Neural crest cell (in vitro differentiated cells): ENCODE measurements around the gene KRI1. TPM values are rescaled to one million over a fixed set of nuclear protein-coding genes. Genes with fewer than 3 reads are reported as not detected.

Experiments used
- DNase-seq: peaks from one replicate; pipeline ENCODE4 v3.0.0; 2021; ENCODE audit warnings: low read depth, mixed read lengths, low spot score
- H3K27ac Mint-ChIP-seq: one replicate; pipeline ENCODE4 v1.8.0; 2021; ENCODE audit warnings: mild to moderate bottlenecking, mixed read lengths; ENCODE audit not compliant: unreplicated experiment
- H3K27me3 Mint-ChIP-seq: 2 replicates; pipeline ENCODE4 v1.8.0; 2021; ENCODE audit warnings: low read depth, mild to moderate bottlenecking, mixed read lengths
- H3K36me3 Mint-ChIP-seq: 2 replicates; pipeline ENCODE4 v1.8.0; 2021; ENCODE audit warnings: low read depth, mild to moderate bottlenecking, mixed read lengths
- H3K4me1 Mint-ChIP-seq: 2 replicates; pipeline ENCODE4 v1.8.0; 2021; ENCODE audit warnings: mixed read lengths
- H3K4me3 Mint-ChIP-seq: one replicate; pipeline ENCODE4 v1.8.0; 2021; ENCODE audit warnings: mild to moderate bottlenecking, mixed read lengths
- H3K9me3 Mint-ChIP-seq: 2 replicates; pipeline ENCODE4 v1.8.0; 2021; ENCODE audit warnings: mixed read lengths
- total RNA-seq: library from RNA; stranded (reverse); gene quantifications from 2 replicates; pipeline ENCODE4 v1.2.1, GENCODE V29; 2021
- TF ChIP-seq, protein P1 (sequence below): fragments of 200-600 bp; sonication (generic); conservative IDR thresholded peaks from 2 replicates; pipeline ENCODE4 v1.5.0; 2021; ENCODE audit warnings: antibody characterized with exemption, mild to moderate bottlenecking

The KRI1 gene
- total RNA-seq, 1 donor from 2014 or later: 41.2 TPM

DNA sequence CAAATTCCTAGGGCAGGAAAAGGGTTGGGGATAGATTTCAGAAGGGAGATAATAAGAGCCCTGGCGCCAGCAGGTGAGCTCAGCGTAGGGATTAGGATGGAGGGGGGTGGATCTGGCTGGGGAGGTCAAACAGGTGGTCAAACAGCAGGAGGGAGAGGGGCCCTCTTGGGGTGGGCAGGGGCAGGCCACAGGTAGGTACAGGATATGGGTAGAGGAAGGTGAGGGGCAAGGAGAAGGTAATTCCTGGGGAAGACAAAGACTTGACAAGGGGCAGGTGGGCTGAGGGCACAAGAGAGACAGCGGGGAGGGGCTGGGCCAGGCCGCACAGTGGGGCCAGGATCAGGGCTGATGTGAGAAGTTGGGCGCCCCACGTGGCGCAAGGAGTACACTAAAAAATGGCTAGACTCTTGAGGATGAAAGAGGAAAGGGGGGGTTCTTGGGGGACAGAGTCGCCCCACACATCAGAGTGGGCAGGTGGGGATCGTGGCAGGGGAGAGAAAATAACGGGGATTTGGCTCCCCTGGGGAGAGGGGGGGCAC, 713 bp downstream of the KRI1 start:
- Mint-ChIP-seq H3K36me3 (peaks cover 4% of the 10 kb centered on the region), H3K9me3 (no peaks in the 10 kb centered on the region), H3K27me3 (peaks cover 4% of the 10 kb centered on the region), H3K27ac (peak overlapping the region; percentile 90), H3K4me1 (peaks cover 43% of the 10 kb centered on the region), H3K4me3 (peak overlapping the region; percentile 96)
- no peak for DNase-seq
- TF ChIP-seq, protein P1, sequence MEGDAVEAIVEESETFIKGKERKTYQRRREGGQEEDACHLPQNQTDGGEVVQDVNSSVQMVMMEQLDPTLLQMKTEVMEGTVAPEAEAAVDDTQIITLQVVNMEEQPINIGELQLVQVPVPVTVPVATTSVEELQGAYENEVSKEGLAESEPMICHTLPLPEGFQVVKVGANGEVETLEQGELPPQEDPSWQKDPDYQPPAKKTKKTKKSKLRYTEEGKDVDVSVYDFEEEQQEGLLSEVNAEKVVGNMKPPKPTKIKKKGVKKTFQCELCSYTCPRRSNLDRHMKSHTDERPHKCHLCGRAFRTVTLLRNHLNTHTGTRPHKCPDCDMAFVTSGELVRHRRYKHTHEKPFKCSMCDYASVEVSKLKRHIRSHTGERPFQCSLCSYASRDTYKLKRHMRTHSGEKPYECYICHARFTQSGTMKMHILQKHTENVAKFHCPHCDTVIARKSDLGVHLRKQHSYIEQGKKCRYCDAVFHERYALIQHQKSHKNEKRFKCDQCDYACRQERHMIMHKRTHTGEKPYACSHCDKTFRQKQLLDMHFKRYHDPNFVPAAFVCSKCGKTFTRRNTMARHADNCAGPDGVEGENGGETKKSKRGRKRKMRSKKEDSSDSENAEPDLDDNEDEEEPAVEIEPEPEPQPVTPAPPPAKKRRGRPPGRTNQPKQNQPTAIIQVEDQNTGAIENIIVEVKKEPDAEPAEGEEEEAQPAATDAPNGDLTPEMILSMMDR: no peak

DNA sequence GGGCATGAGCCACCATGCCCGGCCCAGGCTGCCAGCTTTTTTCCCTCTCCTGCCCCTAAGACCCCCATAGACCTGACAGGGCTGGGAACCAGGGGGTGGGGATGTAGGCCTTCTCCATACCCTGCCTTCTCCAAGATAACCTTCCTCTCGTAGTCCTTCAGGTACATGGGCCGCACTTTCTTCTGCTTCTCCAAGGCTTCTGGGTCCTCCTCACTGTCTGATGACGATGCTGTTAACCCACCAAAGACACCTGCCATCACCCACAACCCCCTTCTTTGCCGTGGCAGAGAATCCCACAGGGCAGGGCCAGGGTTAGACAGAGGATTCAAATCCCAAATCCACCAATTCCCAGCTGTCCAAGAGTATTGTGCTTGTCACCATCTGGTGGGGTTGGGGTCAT, 3.2 kb downstream of the KRI1 start:
- Mint-ChIP-seq H3K4me1 (peaks cover 29% of the 10 kb centered on the region), H3K27me3 (no peaks in the 10 kb centered on the region), H3K27ac (no peak overlapping the region), H3K4me3 (no peak overlapping the region), H3K36me3 (peaks cover 7% of the 10 kb centered on the region), H3K9me3 (no peaks in the 10 kb centered on the region)
- TF ChIP-seq, protein P1: no peak
- no peak for DNase-seq

DNA sequence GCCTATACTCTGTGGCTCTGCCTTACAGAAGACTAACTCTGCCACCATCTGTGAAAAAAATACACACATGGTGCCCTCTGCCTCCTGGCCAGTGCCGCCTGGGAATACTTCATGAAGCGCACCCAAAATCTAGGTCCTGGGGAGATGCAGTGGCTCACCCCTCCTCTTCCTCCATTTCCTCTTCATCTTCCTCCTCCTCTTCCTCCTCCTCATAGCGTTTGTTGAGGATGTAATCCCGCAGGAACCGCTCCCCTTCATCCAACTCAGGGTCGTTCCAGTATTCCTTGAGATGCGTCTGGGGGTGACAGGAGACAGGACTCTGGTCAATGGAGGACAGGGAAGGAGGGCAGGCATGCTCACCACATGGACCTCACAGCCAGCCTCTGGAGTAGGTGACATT, 5.7 kb downstream of the KRI1 start:
- H3K4me1 Mint-ChIP-seq: peaks cover 8% of the 10 kb centered on the region
- H3K36me3 Mint-ChIP-seq: peaks cover 7% of the 10 kb centered on the region
- H3K27me3 Mint-ChIP-seq: no peaks in the 10 kb centered on the region
- H3K27ac Mint-ChIP-seq: no peak overlapping the region
- H3K4me3 Mint-ChIP-seq: no peak overlapping the region
- H3K9me3 Mint-ChIP-seq: no peaks in the 10 kb centered on the region
- DNase-seq: no peak
- TF ChIP-seq, protein P1: no peak

DNA sequence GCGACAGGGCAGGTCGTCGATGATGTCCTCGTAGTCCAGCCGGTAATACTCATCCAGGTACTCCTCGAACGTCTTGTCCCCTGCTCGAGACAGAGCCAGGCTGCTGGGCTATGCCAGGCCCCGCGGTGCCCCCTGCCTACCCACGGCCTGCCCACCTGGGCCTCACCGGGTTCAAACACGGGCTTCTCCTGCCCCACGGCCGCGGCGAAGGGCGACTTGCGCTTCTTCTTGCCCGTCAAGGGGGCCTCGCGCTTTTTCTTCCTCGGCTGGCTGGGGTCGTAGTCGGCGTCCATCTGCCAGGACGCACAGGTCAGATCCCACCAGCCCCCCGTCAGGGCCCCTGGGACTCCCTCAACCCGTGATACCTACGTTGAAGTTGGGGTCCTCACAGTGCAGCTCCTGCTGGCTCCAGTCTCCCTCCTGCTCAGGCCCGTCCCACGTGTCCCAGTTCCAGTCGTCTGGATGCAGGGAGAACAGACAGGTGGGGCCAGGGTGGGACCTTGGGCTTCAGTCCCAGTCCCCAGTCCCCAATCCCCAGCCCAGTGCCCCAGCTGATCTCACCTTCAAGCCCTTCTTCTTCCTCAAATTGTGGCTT, 8.1 kb downstream of the KRI1 start:
- TF ChIP-seq, protein P1: no peak
- DNase-seq: no peak
- Mint-ChIP-seq H3K9me3 (no peaks in the 10 kb centered on the region), H3K27ac (no peak overlapping the region), H3K36me3 (peaks cover 10% of the 10 kb centered on the region), H3K4me3 (peak overlapping the region; percentile 68), H3K4me1 (no peaks in the 10 kb centered on the region), H3K27me3 (no peaks in the 10 kb centered on the region)

DNA sequence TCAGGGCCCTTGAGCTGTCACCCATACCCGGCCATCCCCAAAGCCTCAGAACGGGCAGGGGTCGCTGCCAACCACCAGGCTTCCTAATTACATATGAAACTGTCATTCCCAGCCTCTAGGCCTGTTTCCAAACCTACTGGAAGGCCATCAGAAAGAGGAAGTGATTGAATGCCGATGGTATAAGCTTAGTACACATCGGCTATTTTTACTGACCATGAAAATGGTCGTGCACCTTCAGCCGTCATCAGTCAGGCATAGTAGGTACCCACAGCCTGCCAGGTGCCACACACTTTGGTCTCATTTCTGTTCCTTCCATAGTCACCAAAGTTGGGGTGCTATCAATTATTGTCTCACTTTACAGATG, 10.2 kb downstream of the KRI1 start:
- TF ChIP-seq, protein P1: no peak
- Mint-ChIP-seq H3K9me3 (no peaks in the 10 kb centered on the region), H3K4me3 (peak overlapping the region; percentile 31), H3K36me3 (peaks cover 7% of the 10 kb centered on the region), H3K27ac (no peak overlapping the region), H3K4me1 (no peaks in the 10 kb centered on the region), H3K27me3 (no peaks in the 10 kb centered on the region)
- no peak for DNase-seq
